HepG2 (cell line): ENCODE measurements around the gene BANK1. TPM values are rescaled to one million over a fixed set of nuclear protein-coding genes. Genes with fewer than 3 reads are reported as not detected.

Experiments
- ARNT ChIP-seq: fragments of 450-650 bp; IDR thresholded peaks from 2 replicates; pipeline ENCODE4 v1.6.1; 2017
- E2F2 ChIP-seq: sonication (generic); formaldehyde crosslinking; IDR thresholded peaks from 2 replicates; pipeline ENCODE4 v1.4.0; 2020; ENCODE audit warnings: missing genetic modification reagents, borderline replicate concordance
- KDM6A ChIP-seq: IDR thresholded peaks from 2 replicates; pipeline ENCODE4 v1.6.1; 2016; ENCODE audit warnings: low read depth
- TCF7 ChIP-seq: sonication (generic); IDR thresholded peaks from 2 replicates; pipeline ENCODE4 v1.6.1; 2016; ENCODE audit warnings: antibody characterized with exemption, low read depth
- TERF1 ChIP-seq: sonication (generic); formaldehyde crosslinking; IDR thresholded peaks from 2 replicates; pipeline ENCODE4 v1.8.0; 2022; ENCODE audit warnings: mild to moderate bottlenecking, missing genetic modification reagents, moderate library complexity
- ZNF350 ChIP-seq: sonication (generic); formaldehyde crosslinking; IDR thresholded peaks from 2 replicates; pipeline ENCODE4 v1.4.0; 2020; ENCODE audit warnings: mild to moderate bottlenecking, low read depth, missing genetic modification reagents, borderline replicate concordance
- ZNF646 ChIP-seq: sonication (generic); formaldehyde crosslinking; IDR thresholded peaks from 2 replicates; pipeline ENCODE4 v1.9.0; 2021; ENCODE audit warnings: mild to moderate bottlenecking, missing genetic modification reagents
- ZNF772 ChIP-seq: sonication (generic); formaldehyde crosslinking; IDR thresholded peaks from 2 replicates; pipeline ENCODE4 v1.5.0; 2020; ENCODE audit warnings: mild to moderate bottlenecking, missing genetic modification reagents
- polyA plus RNA-seq, 8 experiments: library from polyadenylated mRNA; depleted of rRNA in 3 of 8; stranded (reverse) in 7 of 8; unstranded in 1 of 8; fragments of >200 nt; fragmentation: Illumina TruSeq in 4 of 8; extraction: Trizol in 4 of 8; gene quantifications; 2 replicates each; pipeline versions ENCODE4 v1.2.1 to v1.2.3, GENCODE V29; 2011 to 2016; ENCODE audit warnings: low read depth in 4 of 8, missing spikeins in 1 of 8, mixed read lengths in 1 of 8; ENCODE audit not compliant: insufficient read depth in 1 of 8
- total RNA-seq, 5 experiments: library from RNA; depleted of rRNA; stranded (reverse); fragments of >200 nt; fragmentation: Illumina TruSeq; extraction: Trizol; gene quantifications; 2 replicates each; pipeline ENCODE4 v1.2.3, GENCODE V29; 2016; ENCODE audit warnings: low read depth in 1 of 5

BANK1 gene
- total and polyA plus RNA-seq, 2 of the 13 experiments (the other 11 are each of a cell fraction or from before 2014, with no cell fraction given), result 0.15 TPM; not detected in 1

- TF ChIP-seq TERF1 (CRISPR knock-in tag) (no peak), ZNF350 (CRISPR knock-in tag) (no peak), KDM6A (no peak), ZNF772 (CRISPR knock-in tag) (no peak), TCF7 (no peak), E2F2 (no peak), ZNF646 (no peak), ARNT (no peak)
- TF ChIP-seq, all 625 proteins: peak for 0
These were observed 72.1 kb downstream of the BANK1 start (continued) for GRCh38 chr4:101862595-101862994.
